Prostate gland (tissue), 2 donors: Measurements from ENCODE around the gene EFCAB8.

Experiments used
- POLR2A ChIP-seq: fragments of 450-650 bp; IDR thresholded peaks from one replicate; pipeline ENCODE4 v1.6.1; 2016; ENCODE audit warnings: antibody characterized with exemption, mild to moderate bottlenecking
- TF ChIP-seq, protein P1 (sequence below), 4 experiments: fragments of 200-600 bp in 2 of 4; fragments of 450-650 bp in 2 of 4; sonication (generic) in 2 of 4; IDR thresholded peaks; 1 replicate in 3 of 4; 2 replicates in 1 of 4; pipeline ENCODE4 v1.5.1; 2016 to 2019; ENCODE audit warnings: antibody characterized with exemption in 4 of 4, mild to moderate bottlenecking in 2 of 4, moderate library complexity in 2 of 4

DNA sequence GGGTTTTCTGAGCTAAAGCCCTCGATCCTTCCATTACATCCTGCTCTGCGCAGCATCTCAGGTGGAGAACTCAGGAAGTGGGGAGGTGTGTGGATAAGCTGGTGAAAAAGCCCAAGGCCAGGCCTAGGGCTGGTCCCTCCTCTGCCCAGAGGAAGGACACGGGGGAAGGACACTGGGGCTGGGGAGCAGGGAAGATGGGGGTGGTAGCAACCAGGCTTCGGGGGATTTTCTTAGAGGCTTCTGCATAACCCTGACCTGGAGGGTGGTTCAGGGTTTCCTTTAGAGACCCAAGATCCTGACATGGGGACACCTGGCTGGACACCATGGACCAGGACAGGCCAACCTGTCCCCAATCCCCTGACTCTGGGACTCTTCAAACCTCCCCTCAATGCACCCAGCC is 107.7 kb downstream of the EFCAB8 start:
- TF ChIP-seq POLR2A: no peak
- TF ChIP-seq, protein P1, sequence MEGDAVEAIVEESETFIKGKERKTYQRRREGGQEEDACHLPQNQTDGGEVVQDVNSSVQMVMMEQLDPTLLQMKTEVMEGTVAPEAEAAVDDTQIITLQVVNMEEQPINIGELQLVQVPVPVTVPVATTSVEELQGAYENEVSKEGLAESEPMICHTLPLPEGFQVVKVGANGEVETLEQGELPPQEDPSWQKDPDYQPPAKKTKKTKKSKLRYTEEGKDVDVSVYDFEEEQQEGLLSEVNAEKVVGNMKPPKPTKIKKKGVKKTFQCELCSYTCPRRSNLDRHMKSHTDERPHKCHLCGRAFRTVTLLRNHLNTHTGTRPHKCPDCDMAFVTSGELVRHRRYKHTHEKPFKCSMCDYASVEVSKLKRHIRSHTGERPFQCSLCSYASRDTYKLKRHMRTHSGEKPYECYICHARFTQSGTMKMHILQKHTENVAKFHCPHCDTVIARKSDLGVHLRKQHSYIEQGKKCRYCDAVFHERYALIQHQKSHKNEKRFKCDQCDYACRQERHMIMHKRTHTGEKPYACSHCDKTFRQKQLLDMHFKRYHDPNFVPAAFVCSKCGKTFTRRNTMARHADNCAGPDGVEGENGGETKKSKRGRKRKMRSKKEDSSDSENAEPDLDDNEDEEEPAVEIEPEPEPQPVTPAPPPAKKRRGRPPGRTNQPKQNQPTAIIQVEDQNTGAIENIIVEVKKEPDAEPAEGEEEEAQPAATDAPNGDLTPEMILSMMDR (IDR thresholded peaks at IDR 0.05): no peak
